SK-MEL-5 (cell line): ENCODE results near the gene KCNN1. TPM values are rescaled to one million over a fixed set of nuclear protein-coding genes. Genes with fewer than 3 reads are reported as not detected.

Experiments
- DNase-seq: peaks from one replicate; pipeline ENCODE4 v3.0.0-alpha.2; 2016; ENCODE audit warnings: low read depth, low spot score
- in situ Hi-C: cut with HindIII; loops from 2 replicates; pipeline ENCODE4 v1.10.0; 2016; ENCODE audit warnings: low sequenced_read_pairs, high pct_unique_total_duplicates, low pct_unique_long_range_greater_than_20kb
- small RNA-seq, 2 experiments: library from RNA; depleted of rRNA; stranded (forward); fragments of <200 nt; gene quantifications; one replicate each; pipeline ENCODE3, GENCODE V24; 2014
- total RNA-seq: library from RNA; depleted of rRNA; stranded (reverse); fragments of >200 nt; shearing (Covaris generic); gene quantifications from 2 replicates; pipeline ENCODE4 v1.2.3, GENCODE V29; 2014; rRNA removed

KCNN1 gene
- total RNA-seq, 1 experiment from 2014 or later, result 3.5 TPM

- no peak for DNase-seq
- in situ Hi-C loops, result no loop called here
Observed at GRCh38 chr19:18043676-18044075, 76.8 kb downstream of the KCNN1 start.

- DNase-seq, result no peak
Observed at GRCh38 chr19:18044825-18045304, 78.0 kb downstream of the KCNN1 start.

GRCh38 chr19:18045307-18046050, 78.6 kb downstream of the KCNN1 start:
- in situ Hi-C loops, result no loop called here
- DNase-seq, result no peak

More at GRCh38 chr19:18044825-18045304, 78.0 kb downstream of the KCNN1 start:
- in situ Hi-C loops, result no loop called here

GRCh38 chr19:18046059-18046718, 79.3 kb downstream of the KCNN1 start:
- in situ Hi-C loops, result no loop called here
- DNase-seq, result no peak

- DNase-seq, result no peak
- in situ Hi-C loops, result no loop called here
Observed at GRCh38 chr19:18049385-18049784, 82.5 kb downstream of the KCNN1 start.

Small RNA genes within 50 kb of the gene (small RNA-seq; reads per million reads assigned to genes)
- 0 to 0.05 reads per million in 2 experiments for gene RNA5SP468

Other genes starting within 250 kb of the KCNN1 start
- gene MAP1S, start 247.6 kb upstream of the KCNN1 start, total RNA-seq, result 10.0 and 12.3 TPM in 2 replicates
- gene FCHO1, start 215.6 kb upstream of the KCNN1 start, total RNA-seq, result 0.85 and 0.92 TPM in 2 replicates
- not detected in 2 replicates for gene B3GNT3, start 172.0 kb upstream of the KCNN1 start, total RNA-seq
- gene INSL3, start 145.6 kb upstream of the KCNN1 start, total RNA-seq, result not detected in 2 replicates
- 0.24 and 0.48 TPM in 2 replicates for gene JAK3, start 119.1 kb upstream of the KCNN1 start, total RNA-seq
- gene RPL18A, start 107.2 kb upstream of the KCNN1 start, total RNA-seq, result 1,450 and 1,494 TPM in 2 replicates
- 0.11 TPM in 1 of 2 replicates, not detected in the other for gene SLC5A5, start 95.2 kb upstream of the KCNN1 start, total RNA-seq
- 21.4 and 30.0 TPM in 2 replicates for gene CCDC124, start 34.1 kb upstream of the KCNN1 start, total RNA-seq
- 14.8 and 17.4 TPM in 2 replicates for gene ARRDC2, start 41.1 kb downstream of the KCNN1 start, total RNA-seq
- gene IL12RB1, start 119.8 kb downstream of the KCNN1 start, total RNA-seq, result 0.27 TPM in 1 of 2 replicates, not detected in the other
- gene MAST3, start 130.7 kb downstream of the KCNN1 start, total RNA-seq, result 1.1 and 1.7 TPM in 2 replicates
- 7.2 and 8.9 TPM in 2 replicates for gene PIK3R2, start 186.1 kb downstream of the KCNN1 start, total RNA-seq
- 16.3 and 30.6 TPM in 2 replicates for gene IFI30, start 206.7 kb downstream of the KCNN1 start, total RNA-seq
- 17.4 and 18.0 TPM in 2 replicates for gene MPV17L2, start 226.1 kb downstream of the KCNN1 start, total RNA-seq
- gene RAB3A, start 236.9 kb downstream of the KCNN1 start, total RNA-seq, result 2.5 and 7.9 TPM in 2 replicates